NCI-H69 (cell line): Measurements from ENCODE around the gene FXYD7.

Experiments used
- DNase-seq: peaks from one replicate; lab custom pipeline; 2025; lab: John Stamatoyannopoulos, UW

The FXYD7 gene

DNA sequence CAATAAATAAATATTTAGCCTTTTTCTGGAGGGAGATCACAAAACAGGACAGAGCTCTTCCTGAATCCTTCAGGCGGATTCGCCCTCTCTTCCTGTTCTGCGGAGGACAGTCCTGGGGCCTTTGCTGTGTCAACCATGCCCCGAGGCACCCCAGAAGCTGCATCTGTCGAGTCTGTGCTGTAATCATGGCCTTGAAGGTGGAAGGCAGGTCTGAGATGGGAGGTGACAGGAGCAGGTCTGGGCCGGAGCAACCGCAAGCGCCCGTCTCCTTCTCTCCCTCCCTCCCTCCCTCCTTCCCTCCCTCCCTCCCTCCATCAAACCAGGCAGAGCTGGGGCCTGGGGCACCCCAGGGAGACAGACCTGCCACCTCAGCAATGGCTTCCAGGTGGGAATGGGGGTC is 32.1 kb upstream of the FXYD7 start:
- peak; percentile 20 for DNase-seq

DNA sequence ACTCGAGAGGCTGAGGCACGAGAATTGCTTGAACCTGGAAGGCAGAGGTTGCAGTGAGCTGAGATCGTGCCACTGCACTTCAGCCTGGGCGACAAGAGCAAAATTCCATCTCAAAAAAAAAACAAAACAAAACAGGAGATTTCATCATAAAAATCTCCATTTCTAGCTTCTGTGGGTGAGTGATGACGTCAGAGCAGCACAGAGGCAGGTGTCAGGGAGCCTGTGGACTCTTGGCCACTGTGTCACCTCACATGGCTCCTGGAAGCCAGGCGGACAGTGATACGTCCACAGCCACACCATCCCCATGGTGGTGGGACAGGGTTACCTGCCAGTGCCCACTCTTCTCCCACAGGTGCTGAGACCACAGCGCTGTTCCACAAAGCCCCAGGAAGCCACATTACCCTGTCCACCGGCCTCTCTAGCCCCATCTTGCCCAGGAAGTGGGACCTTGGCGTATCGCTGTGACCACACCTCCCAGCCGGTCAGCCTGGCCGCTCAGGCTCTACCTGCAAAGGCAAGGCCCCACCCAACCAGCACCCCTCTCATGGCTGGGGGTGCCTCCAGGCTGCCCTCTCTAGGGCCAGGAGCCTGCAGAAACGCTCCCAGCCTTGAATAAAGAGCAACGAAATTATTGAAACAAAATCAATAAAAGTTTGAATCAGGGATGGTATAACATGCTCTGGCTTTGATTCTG is 29.9 kb upstream of the FXYD7 start:
- DNase-seq = no peak

DNA sequence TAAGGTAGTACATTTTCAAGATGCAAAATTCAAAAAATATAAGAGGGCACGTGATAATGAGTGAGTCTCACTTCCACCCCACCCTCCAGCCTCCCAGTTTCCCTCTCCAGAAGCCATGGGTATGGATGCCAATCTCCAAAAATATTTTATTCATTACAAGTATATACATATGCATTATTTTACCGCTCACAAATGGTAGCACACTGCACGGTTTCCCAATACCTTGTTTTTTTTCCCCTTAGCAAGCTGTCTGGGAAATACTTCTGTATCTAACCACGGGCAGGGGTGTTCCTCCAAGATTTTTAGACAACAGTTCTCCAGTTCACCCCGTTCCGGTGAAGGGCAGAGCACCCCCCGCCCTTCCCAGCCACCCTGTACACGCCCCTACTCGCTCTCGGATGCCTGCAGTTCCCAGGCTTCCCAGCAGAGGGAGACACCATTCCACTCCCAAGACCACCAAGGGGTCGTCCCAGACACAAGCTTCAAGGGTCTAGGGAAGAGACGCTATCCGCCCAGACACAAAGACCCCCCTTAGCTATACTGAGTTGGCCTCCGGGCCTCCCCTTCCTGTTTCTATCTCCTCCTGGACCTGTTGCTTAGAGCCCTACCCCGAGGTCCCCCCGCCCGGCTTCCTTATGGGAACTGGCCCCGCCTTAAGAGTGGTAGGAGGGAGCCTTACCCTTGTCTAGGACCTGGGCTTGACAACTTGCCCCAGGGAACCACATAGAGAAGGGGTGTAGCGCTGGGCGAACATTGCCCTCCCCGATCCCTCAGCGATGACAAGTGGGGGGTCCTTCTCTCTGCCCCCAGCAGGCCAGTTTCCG is 28.5 kb upstream of the FXYD7 start:
- peak; percentile 92 for DNase-seq

DNA sequence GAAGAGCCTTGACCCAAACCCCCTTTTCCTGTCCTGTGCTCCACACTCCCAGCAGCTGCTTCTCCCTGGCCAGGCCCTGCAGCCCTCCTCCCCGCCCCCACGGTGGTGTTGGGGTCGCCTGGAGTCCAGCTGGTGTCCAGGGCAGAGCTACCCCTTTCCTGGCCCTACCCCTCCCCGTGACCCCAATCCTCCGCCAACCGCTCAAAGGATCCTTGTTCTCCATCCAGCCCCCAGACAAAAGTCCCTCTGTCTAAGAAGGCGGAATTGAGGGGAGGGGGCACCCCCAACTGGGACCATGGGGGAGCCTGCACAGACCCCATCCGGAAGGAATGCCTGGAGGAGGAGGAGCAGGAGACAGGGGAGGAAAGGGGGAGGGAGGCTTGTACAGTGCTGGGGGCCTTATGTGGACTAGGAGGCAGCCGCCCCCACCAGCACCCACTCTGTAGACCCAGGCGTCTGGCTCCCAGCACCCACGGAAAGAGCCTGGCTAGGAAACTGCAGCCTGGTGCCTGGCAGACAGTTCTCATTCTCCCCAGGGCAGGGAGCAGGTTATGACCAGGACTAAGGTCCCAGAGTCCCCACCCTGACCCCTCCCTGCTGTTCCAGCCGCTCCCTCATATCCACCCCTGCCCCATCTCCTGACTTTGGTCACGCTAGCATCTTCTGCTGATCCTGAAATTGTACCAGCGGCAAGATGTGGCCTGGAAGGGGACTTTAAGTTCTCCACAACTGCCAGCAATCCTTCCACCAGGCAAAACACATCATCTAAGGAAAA is 27.7 kb upstream of the FXYD7 start, which contains the start of gene FXYD3:
TSS of gene FXYD3 (plus strand) at position 647 of the 775 bp plus-strand sequence. CDS start 3,554 bp downstream, outside the sequence.
- DNase-seq = peak; percentile 72

DNA sequence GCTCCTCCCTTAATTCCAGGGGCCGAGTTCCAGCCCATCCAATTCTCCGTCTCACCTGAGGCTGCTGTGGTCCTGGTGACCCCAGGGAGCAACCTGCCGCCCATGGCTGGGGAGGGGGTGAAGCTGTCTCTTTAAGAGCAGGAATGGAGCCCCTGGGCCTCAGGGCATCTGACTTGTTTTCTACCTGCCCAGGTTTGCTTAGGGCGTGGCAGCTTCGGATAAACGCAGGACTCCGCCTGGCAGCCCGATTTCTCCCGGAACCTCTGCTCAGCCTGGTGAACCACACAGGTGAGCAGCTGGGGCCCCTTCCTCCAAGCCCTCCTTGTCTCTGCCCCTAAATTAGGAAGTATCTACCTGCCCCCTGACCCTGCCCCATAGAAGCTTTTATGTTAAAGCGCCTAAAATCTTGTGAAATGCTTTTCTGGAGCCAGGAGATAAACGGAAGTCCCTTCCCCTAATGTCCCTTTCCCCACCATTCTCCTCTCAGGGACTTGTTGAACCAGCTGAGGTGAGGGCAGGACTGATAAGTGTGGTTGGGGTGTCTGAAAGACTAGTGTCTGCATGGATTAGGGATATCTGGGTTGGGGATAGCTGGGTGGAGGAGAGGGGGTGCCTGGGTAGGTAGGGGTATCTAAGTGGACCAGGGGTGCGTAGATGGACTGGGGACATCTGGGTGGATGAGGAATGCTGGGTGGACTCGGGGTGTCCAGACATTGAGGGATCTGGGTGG is 26.8 kb upstream of the FXYD7 start:
- DNase-seq = peak; percentile 96

DNA sequence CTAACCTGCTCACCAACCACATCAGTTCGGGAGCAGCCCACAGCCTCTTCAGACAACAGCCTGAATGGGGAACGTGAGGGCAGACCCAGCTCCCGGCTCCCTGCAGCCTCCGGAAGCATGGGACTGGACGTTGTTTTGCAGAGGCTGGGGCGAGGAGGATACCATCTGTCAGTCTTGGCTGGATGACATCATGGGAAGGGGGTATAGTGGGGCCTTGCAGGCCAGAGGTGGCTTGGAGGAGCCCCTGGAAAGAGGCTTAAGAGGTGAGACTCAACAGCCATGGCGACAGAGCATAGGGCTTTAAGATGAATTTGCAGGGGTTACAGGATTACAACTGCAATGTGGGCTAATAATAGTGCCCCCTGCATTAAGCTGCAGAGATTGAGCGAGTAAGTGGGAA is 25.9 kb upstream of the FXYD7 start:
- peak; percentile 93 for DNase-seq

DNA sequence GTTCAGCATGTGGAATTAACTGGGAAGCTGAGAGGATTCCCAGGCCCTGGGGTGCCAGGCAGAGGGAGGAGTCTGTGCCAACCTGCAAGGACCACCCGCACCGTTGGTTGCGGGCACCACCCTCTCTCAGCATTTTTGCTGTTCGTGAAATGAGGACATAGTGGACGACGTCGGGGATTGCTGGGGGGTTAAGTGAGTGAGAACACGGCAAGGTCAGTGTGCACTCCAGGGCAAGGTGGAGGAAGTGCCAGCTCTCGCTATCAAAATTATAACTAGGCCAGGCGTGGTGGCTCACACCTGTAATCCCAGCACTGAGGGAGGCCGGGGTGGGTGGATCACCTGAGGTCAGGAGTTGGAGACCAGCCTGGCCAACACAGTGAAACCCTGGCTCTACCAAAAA is 25.3 kb upstream of the FXYD7 start:
- peak; percentile 60 for DNase-seq

DNA sequence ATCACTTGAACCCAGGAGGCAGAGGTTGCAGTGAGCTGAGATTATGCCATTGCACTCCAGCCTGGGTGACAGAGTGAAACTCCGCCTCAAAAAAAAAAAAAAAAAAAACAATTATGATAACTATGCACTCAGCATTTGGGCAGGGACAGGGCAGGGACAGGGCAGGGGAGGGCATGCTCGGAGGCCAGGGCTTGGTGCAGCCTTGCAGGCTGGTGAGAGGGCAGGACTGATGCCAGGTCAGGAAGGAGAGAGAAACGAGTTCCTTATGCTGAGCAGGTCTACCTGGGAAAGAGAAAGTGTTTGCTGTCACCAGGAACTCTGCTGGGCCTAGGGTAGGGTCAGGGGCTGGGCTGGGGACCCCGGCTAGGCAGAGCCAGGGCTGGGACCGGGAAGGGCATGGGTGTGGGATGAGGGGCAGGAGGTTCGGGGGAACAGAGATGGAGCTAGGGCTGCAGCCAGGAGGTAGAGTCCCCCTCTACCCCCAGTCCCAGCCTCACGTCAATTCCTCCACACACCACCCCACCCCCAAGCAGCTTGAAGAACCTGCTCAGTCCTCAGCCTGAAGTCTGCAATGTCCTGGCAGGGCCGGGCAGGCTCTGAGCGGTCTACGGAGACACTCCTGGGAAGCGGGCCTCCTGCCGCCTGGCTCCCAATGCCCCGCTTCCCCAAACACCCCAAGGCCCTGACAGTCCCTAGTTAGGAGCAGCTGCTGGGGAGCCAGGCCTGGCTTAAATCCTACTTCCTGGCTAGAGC is 24.6 kb upstream of the FXYD7 start:
- DNase-seq = peak; percentile 41

DNA sequence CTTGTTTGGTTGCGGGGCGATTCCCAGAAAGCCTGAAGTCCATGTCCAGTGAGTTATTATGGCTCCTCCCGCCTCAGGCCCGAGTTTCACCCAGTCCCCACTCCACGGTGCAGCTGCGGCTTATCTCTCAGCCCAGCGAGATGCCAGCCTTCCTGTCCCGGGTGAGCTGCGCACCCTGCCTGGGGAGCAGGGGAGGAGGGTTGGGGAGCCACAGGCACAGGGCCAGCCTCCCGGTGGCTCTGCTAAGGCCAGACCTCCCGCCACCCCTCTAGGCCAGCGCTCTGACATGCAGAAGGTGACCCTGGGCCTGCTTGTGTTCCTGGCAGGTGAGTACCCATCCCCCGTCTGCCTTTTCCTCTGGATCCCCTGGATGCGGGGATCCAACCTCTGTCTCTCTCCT is 24.0 kb upstream of the FXYD7 start:
- DNase-seq = peak; percentile 52

DNA sequence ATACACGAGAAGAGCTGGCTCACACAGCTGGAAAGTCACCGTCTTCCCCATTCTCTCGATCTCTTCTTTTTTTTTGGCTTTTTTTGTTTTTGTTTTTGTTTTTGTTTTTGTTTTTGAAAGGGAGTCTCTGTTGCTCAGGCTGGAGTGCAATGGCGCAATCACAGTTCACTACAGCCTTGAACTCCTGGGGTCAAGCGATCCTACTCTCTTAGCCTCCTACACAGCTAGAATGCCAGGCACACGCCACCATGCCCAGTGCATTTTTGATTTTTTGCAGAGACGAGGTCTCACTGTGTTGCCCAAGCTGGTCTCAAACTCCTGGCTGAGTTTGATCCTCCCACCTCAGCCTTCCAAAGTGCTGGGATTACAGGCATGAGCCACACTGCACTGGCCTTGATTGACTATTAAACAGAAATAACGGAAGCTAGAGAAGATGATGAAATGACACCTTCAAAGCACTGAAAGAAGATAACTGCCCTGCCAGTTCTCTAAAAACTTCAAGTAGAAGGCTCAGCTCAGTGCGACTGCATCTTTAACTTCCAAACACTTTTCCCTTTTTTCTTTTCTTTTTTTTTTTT is 23.4 kb upstream of the FXYD7 start:
- DNase-seq = peak; percentile 21

DNA sequence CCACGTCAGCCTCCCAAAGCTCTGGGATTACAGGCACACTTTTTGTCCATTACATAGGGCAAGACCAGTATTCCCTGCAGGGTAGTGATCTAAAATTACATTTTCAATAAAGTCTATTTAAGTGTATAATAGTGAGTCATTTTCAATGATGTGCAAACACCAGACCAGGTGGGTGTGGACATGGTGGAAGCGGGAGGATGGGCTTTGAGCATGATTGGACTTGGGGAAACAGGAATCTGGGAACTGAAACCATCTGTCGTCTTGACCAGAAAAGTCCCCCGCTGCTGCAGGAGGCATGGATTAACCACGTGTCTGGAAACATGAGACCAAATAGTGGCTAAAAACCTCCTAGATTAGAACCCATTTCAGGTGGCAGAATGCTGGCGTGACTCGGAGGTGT is 22.6 kb upstream of the FXYD7 start:
- DNase-seq = peak; percentile 99

DNA sequence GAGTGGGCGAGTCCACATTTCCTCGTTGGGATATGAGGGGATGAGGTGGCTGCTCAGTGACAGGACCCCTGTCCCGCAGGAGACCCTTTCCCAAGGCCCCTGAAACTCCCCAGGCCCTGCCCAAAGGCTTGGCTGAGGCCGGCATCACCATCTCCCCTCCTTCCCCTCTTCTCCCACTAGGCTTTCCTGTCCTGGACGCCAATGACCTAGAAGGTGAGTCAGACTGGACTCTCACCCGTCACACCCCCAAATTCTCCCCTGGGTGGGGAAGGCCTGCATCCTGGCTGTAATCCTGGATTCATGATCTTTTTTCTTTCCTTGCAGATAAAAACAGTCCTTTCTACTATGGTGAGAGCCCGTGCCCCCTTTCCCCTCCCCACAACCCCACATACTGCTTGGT is 22.2 kb upstream of the FXYD7 start:
- no peak for DNase-seq

DNA sequence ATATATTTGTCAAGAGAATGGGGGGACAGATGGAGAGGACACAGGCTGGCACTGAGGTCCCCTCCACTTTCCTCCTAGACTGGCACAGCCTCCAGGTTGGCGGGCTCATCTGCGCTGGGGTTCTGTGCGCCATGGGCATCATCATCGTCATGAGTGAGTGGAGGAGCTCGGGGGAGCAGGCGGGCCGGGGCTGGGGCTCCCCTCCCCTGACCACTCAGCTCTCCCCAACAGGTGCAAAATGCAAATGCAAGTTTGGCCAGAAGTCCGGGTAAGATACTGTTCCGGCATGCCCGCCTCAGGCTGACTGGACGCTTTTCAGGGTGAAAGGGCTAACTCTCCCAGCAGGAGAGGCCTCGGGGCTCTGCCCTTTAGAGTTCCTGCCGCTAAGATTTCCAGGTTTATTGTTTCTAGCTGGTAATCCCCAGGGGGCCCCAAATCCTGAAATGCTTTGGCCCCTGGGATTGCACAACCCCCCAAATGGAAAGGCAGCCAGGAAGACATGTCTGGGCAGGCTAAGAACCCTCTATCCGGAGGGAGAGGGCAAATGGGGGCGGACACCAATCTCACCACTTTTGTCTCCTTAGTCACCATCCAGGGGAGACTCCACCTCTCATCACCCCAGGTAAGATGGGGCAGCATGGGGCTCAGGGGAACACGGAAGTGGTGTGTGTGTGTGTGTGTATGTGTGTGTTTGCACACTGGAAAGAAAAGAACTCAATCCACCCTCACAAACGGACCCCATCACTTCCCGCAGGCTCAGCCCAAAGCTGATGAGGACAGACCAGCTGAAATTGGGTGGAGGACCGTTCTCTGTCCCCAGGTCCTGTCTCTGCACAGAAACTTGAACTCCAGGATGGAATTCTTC is 20.1 kb upstream of the FXYD7 start:
- DNase-seq = peak; percentile 97

DNA sequence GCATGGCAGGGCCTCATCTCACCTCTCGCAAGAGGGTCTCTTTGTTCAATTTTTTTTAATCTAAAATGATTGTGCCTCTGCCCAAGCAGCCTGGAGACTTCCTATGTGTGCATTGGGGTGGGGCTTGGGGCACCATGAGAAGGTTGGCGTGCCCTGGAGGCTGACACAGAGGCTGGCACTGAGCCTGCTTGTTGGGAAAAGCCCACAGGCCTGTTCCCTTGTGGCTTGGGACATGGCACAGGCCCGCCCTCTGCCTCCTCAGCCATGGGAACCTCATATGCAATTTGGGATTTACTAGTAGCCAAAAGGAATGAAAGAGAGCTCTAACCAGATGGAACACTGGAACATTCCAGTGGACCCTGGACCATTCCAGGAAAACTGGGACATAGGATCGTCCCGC is 19.5 kb upstream of the FXYD7 start:
- DNase-seq = peak; percentile 81

DNA sequence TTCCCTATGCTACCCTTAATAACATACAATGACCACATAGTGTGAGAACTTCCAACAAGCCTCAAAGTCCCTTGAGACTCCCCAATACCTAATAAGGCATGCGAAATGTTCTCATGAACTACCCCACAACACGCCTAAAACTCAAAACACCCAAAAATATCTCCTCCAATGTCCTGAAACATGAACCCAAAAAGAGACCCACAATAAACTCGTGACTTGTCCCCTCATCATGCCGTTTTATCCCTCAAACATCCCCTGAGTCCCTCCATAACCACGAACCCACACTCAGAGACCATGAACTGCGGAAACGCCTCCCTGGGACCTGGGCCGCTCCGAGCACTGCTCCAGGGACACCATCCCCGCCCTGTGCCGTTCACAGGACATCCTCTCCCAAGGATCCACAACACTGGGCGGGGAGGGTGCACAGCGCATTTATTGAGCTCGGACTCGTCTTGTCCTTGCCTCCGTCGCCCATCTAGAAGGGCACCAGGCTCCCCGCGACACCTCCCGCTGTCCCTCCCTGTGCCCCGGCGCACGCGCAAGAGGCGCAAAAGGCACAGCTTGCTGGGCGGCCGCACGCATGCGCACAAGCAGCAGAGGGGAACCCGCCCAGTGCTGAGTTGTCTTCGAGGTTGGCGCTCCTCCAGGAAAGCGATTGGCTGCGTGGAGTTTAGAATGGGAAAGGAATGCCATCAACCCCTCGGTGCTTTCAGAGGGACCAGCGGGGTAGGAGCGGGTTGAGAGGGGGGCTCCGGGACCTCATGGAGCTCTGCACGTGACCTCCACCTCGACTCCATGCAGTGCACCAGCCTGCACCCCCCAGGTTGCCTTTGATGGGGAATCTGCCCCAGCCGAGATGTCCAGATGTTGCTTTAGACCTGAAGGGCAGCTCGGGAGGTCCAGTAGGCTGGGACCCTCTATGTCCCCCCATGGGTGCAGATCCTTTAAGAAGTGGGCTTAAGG is 18.7 kb upstream of the FXYD7 start:
- DNase-seq = peak; percentile 97

DNA sequence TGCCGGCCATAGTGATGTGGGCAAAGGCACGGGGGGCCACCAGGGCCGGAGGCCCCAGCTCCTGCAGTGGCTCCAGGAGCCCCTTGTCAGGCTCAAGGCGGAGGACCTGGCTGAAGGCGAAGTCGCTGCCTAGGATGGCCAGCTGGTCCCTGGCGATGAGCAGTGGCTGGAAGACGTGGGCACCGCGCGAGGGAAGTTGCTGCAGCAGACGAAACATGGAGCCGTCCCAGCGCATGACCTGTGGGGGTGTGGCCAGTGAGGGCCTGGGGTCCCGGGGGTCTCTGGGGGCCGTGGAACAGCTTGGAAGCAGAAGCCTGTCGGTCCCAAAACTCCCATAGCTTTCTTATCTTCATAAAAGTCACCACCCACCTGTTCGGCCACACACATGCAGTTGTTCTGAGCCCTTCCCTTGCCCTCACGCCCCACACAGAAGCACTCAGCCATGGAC is 17.8 kb upstream of the FXYD7 start:
- no peak for DNase-seq

DNA sequence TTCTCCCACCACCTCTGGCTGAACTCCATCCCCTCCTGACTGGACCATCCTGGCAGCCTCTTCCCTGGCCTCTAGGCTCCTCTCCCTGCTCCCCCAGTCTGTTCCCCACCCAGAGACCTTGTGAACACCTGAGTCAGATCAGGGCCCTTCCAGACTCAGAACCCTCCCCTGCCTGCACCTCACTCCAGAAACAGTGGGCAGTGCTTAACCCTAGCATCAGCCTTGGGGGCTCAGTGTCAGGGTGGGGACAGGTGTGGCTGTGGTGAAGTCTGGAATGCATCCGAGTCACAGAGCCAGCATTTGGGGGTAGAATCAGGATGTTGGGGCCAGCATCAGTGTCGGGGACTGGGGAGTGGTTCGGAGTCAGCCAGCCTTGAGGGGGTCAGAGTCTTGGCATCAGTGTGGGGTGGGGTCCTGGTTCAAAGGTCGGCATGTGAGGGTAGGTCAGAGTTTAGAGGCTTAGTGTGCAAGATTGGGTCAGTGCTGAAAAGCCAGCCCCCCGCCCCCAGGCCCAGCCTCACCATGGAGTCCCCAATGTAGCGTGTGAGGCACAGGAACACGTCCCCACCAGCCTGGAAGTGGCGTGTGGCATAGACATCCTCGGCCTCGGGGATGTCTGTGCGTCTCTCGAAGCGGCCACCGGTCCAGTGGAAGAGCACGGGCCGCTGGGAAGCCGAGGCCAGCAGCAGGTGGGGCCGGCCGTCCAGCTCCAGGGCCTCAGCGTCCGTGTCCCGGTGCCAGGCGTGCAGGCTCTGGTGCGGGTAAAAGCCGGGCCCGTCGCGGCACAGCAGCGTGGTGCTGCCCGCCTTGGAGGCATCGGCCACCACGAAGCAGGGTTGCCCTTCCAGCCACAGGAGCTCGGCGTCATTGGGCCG is 17.1 kb upstream of the FXYD7 start:
- DNase-seq = no peak

DNA sequence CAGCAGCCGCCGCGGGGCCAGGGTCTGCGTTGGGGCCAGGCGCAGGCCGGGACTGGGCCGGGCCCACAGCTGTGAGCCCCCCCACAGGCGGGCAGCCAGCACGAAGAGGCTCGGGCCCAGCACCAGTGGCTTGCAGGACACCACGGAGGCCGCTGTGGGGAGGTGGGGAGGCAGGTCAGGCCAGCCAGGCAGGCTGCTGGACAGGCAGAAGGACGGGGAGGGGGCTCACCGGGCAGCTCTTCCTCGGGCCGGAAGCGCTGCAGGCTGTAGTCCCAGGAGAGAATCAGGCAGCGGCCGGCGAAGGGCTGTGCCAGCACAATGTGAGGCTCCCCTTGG is 16.5 kb upstream of the FXYD7 start:
- DNase-seq = no peak
